ENCODE data around the gene ESYT1. TPM values are rescaled to one million over a fixed set of nuclear protein-coding genes. Genes with fewer than 3 reads are reported as not detected.

ESYT1 gene
- total RNA-seq, 1 donor from 2014 or later: 127 TPM

GRCh38 chr12:56103066-56103711 lies 24.9 kb upstream of the ESYT1 start:
- H3K27me3 Mint-ChIP-seq (ENCODE audit: unreplicated experiment): no peaks in the 10 kb centered on the region
- H3K36me3 Mint-ChIP-seq (ENCODE audit: unreplicated experiment): peaks cover 9% of the 10 kb centered on the region
- H3K27ac Mint-ChIP-seq (ENCODE audit: unreplicated experiment): peak overlapping the region; percentile 98
- no peak for TF ChIP-seq CTCF (IDR thresholded peaks at IDR 0.05)
- DNase-seq (ENCODE audit: extremely low spot score, unreplicated experiment): no peak
- peaks cover 30% of the 10 kb centered on the region for H3K4me1 Mint-ChIP-seq (ENCODE audit: unreplicated experiment)
- no peaks in the 10 kb centered on the region for H3K9me3 Mint-ChIP-seq (ENCODE audit: unreplicated experiment)
- H3K4me3 Mint-ChIP-seq (ENCODE audit: unreplicated experiment): peak overlapping the region; percentile 95

- Mint-ChIP-seq H3K4me3 (ENCODE audit: unreplicated experiment) (peak overlapping the region; percentile 95), H3K27me3 (ENCODE audit: unreplicated experiment) (no peaks in the 10 kb centered on the region), H3K4me1 (ENCODE audit: unreplicated experiment) (peaks cover 30% of the 10 kb centered on the region), H3K36me3 (ENCODE audit: unreplicated experiment) (peaks cover 13% of the 10 kb centered on the region), H3K9me3 (ENCODE audit: unreplicated experiment) (no peaks in the 10 kb centered on the region), H3K27ac (ENCODE audit: unreplicated experiment) (peak overlapping the region; percentile 98)
- DNase-seq (ENCODE audit: extremely low spot score, unreplicated experiment): no peak
- TF ChIP-seq CTCF (IDR thresholded peaks at IDR 0.05): no peak
Observed at GRCh38 chr12:56103823-56104108, 24.3 kb upstream of the ESYT1 start.

- peak; percentile 99 for DNase-seq (ENCODE audit: extremely low spot score, unreplicated experiment)
- Mint-ChIP-seq H3K27ac (ENCODE audit: unreplicated experiment) (peak within 1 kb of the TSS; percentile 98), H3K36me3 (ENCODE audit: unreplicated experiment) (peaks cover 13% of the 10 kb centered on the region), H3K27me3 (ENCODE audit: unreplicated experiment) (no peaks in the 10 kb centered on the region), H3K4me1 (ENCODE audit: unreplicated experiment) (peaks cover 30% of the 10 kb centered on the region), H3K4me3 (ENCODE audit: unreplicated experiment) (peak within 1 kb of the TSS; percentile 95), H3K9me3 (ENCODE audit: unreplicated experiment) (no peaks in the 10 kb centered on the region)
- TF ChIP-seq CTCF (IDR thresholded peaks at IDR 0.05): no peak
Observed at GRCh38 chr12:56104109-56104814, 23.8 kb upstream of the ESYT1 start, which contains the start of gene PA2G4. PA2G4 (plus strand) TSS chr12:56104559; CDS start chr12:56104738, 179 bp downstream.

- Mint-ChIP-seq H3K4me3 (ENCODE audit: unreplicated experiment) (peak overlapping the region; percentile 95), H3K27ac (ENCODE audit: unreplicated experiment) (peak overlapping the region; percentile 98), H3K4me1 (ENCODE audit: unreplicated experiment) (peaks cover 30% of the 10 kb centered on the region), H3K27me3 (ENCODE audit: unreplicated experiment) (no peaks in the 10 kb centered on the region), H3K9me3 (ENCODE audit: unreplicated experiment) (no peaks in the 10 kb centered on the region), H3K36me3 (ENCODE audit: unreplicated experiment) (peaks cover 13% of the 10 kb centered on the region)
- TF ChIP-seq CTCF (IDR thresholded peaks at IDR 0.05): no peak
- DNase-seq (ENCODE audit: extremely low spot score, unreplicated experiment): no peak
Observed at GRCh38 chr12:56104815-56105608, 23.1 kb upstream of the ESYT1 start.

GRCh38 chr12:56105609-56105902 lies 22.5 kb upstream of the ESYT1 start:
- H3K36me3 Mint-ChIP-seq (ENCODE audit: unreplicated experiment): peaks cover 18% of the 10 kb centered on the region
- H3K4me1 Mint-ChIP-seq (ENCODE audit: unreplicated experiment): peaks cover 30% of the 10 kb centered on the region
- H3K9me3 Mint-ChIP-seq (ENCODE audit: unreplicated experiment): no peaks in the 10 kb centered on the region
- H3K4me3 Mint-ChIP-seq (ENCODE audit: unreplicated experiment): peak overlapping the region; percentile 95
- no peak for TF ChIP-seq CTCF (IDR thresholded peaks at IDR 0.05)
- H3K27ac Mint-ChIP-seq (ENCODE audit: unreplicated experiment): peak overlapping the region; percentile 98
- H3K27me3 Mint-ChIP-seq (ENCODE audit: unreplicated experiment): no peaks in the 10 kb centered on the region
- no peak for DNase-seq (ENCODE audit: extremely low spot score, unreplicated experiment)

Measured in osteocyte (in vitro differentiated cells).